Measurements from ENCODE around the gene FAM72A. TPM values are rescaled to one million over a fixed set of nuclear protein-coding genes. Genes with fewer than 3 reads are reported as not detected.
"Not testable (repeated sequence)": the region's sequence is repeated elsewhere in the genome, so short reads cannot be mapped to it uniquely, and the experiment has no call there.

The FAM72A gene
- total and polyA plus RNA-seq, 3 experiments from 2014 or later, result 0.69 to 17.5 (median 14.1) TPM

- H3K27ac Mint-ChIP-seq; H3K4me1 Mint-ChIP-seq; POLR2A ChIA-PET; H3K36me3 ChIP-seq (ENCODE audit: insufficient read depth, low read length); H3K36me3 Mint-ChIP-seq; H3K4me1 ChIP-seq (ENCODE audit: insufficient read depth, low read length); H3K27me3 Mint-ChIP-seq; H3K27me3 ChIP-seq (ENCODE audit: insufficient read depth, low read length, poor library complexity, severe bottlenecking); DNase-seq; CTCF ChIA-PET; H3K9me3 Mint-ChIP-seq; H3K4me3 Mint-ChIP-seq; H3K9me3 ChIP-seq (ENCODE audit: low read length); H3K4me3 ChIP-seq (ENCODE audit: low read length); H3K27ac ChIP-seq (ENCODE audit: low read depth, low read length): not testable (repeated sequence)
Measured at GRCh38 chr1:206232970-206233645, 30.5 kb upstream of the FAM72A start.

DNA sequence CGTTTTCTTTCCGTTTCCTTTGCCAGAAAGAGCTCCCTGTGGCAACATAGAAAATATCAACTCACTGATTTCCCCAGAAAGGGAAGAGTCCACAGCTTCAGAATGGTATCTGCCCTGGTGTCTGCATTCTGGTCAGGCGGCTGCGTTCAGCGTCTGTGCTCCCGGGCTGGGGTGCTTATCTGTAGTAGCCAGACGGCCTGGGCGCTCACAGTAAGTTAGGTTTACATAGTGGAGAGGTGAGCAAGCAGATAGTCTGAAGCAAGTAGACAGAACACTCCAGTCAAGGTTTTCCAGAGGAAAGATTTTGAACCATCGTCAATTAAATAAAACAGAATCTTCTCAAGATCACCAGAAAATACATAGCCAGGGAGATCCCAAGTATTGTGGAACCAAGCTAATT, 29.4 kb upstream of the FAM72A start:
- H3K4me1 ChIP-seq (ENCODE audit: insufficient read depth, low read length); H3K27me3 Mint-ChIP-seq; CTCF ChIA-PET; H3K36me3 Mint-ChIP-seq; DNase-seq; POLR2A ChIA-PET; H3K9me3 Mint-ChIP-seq; H3K4me1 Mint-ChIP-seq; H3K4me3 ChIP-seq (ENCODE audit: low read length); H3K36me3 ChIP-seq (ENCODE audit: insufficient read depth, low read length); H3K27me3 ChIP-seq (ENCODE audit: insufficient read depth, low read length, poor library complexity, severe bottlenecking); H3K9me3 ChIP-seq (ENCODE audit: low read length); H3K27ac ChIP-seq (ENCODE audit: low read depth, low read length); H3K27ac Mint-ChIP-seq; H3K4me3 Mint-ChIP-seq: not testable (repeated sequence)

DNA sequence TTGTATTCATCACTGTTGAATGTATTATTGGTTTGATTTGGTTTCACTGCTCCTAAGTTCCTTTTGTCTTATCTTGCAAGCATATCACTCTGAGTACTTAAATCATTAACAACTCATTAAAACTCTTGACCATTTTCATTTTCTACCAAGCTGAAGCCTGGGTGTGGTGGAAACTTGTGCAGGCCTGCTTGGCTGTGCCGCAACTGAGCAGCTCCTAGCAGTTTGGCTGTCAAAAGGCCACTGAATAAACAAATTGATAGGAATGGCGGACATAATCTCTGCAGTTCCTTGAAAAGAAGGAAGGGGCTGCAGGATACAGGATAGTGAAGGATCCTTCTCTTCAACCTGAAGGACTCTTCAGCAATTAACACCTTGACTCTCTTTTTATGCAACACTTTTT, 26.6 kb upstream of the FAM72A start:
- CTCF ChIA-PET; H3K27ac ChIP-seq (ENCODE audit: low read depth, low read length); H3K27me3 Mint-ChIP-seq; H3K27ac Mint-ChIP-seq; DNase-seq; H3K9me3 Mint-ChIP-seq; H3K9me3 ChIP-seq (ENCODE audit: low read length); H3K27me3 ChIP-seq (ENCODE audit: insufficient read depth, low read length, poor library complexity, severe bottlenecking); H3K4me1 Mint-ChIP-seq; H3K4me3 ChIP-seq (ENCODE audit: low read length); H3K4me1 ChIP-seq (ENCODE audit: insufficient read depth, low read length); H3K36me3 Mint-ChIP-seq; H3K4me3 Mint-ChIP-seq; POLR2A ChIA-PET; H3K36me3 ChIP-seq (ENCODE audit: insufficient read depth, low read length): not testable (repeated sequence)

DNA sequence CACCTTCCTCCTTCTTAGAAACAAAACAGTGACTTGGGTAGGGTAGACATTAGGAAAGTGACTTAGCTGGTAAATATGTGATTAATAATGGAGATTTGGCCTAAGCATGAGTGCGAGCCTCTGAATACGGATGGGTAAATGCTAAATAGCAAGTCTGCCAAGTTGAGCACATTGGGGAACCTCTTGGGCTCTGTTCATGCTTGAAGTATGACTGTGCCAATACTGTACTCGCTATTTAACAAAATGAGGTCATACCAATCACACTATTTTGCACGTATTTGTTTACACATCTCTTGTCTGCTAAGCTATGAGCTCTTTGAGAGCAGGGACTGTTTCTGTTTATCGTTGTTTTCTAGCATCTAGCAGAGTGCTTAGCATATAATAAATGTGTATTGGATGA, 24.2 kb upstream of the FAM72A start:
- H3K36me3 Mint-ChIP-seq; CTCF ChIA-PET; H3K36me3 ChIP-seq (ENCODE audit: insufficient read depth, low read length); H3K27ac ChIP-seq (ENCODE audit: low read depth, low read length); H3K27me3 ChIP-seq (ENCODE audit: insufficient read depth, low read length, poor library complexity, severe bottlenecking); H3K4me1 Mint-ChIP-seq; H3K9me3 ChIP-seq (ENCODE audit: low read length); POLR2A ChIA-PET; H3K9me3 Mint-ChIP-seq; H3K27me3 Mint-ChIP-seq; H3K4me1 ChIP-seq (ENCODE audit: insufficient read depth, low read length); H3K27ac Mint-ChIP-seq; H3K4me3 ChIP-seq (ENCODE audit: low read length); DNase-seq; H3K4me3 Mint-ChIP-seq: not testable (repeated sequence)

DNA sequence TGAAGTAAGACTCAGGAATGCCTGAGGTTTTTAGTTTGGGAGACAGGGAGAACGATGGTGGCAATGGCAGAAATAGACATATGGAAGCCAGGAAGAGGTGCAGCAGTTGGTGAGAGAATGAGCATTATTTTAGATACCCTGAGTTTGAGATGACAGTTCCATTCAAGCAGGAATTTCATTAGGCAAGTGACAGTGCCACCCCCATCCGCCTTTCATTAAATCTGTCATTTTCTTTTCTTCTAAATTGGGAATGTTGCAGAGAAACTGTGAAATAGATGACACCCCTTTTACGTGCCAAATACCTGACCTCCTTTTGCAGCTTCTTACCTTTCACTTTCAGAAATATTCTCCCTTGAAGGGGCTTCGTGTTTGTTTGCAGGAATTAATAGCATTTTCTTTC, 22.7 kb upstream of the FAM72A start:
- DNase-seq; H3K9me3 ChIP-seq (ENCODE audit: low read length); H3K4me1 ChIP-seq (ENCODE audit: insufficient read depth, low read length); H3K36me3 Mint-ChIP-seq; H3K27me3 Mint-ChIP-seq; H3K4me3 Mint-ChIP-seq; CTCF ChIA-PET; H3K27me3 ChIP-seq (ENCODE audit: insufficient read depth, low read length, poor library complexity, severe bottlenecking); H3K36me3 ChIP-seq (ENCODE audit: insufficient read depth, low read length); POLR2A ChIA-PET; H3K9me3 Mint-ChIP-seq; H3K27ac ChIP-seq (ENCODE audit: low read depth, low read length); H3K4me1 Mint-ChIP-seq; H3K4me3 ChIP-seq (ENCODE audit: low read length); H3K27ac Mint-ChIP-seq: not testable (repeated sequence)

GRCh38 chr1:206224190-206224776, 21.6 kb upstream of the FAM72A start:
- H3K4me1 Mint-ChIP-seq; CTCF ChIA-PET; H3K9me3 ChIP-seq (ENCODE audit: low read length); H3K27me3 Mint-ChIP-seq; H3K4me3 ChIP-seq (ENCODE audit: low read length); H3K4me3 Mint-ChIP-seq; H3K36me3 Mint-ChIP-seq; H3K36me3 ChIP-seq (ENCODE audit: insufficient read depth, low read length); H3K9me3 Mint-ChIP-seq; H3K27ac Mint-ChIP-seq; H3K27me3 ChIP-seq (ENCODE audit: insufficient read depth, low read length, poor library complexity, severe bottlenecking); POLR2A ChIA-PET; DNase-seq; H3K4me1 ChIP-seq (ENCODE audit: insufficient read depth, low read length); H3K27ac ChIP-seq (ENCODE audit: low read depth, low read length): not testable (repeated sequence)

GRCh38 chr1:206221585-206221984, 18.9 kb upstream of the FAM72A start:
- H3K4me3 Mint-ChIP-seq; DNase-seq; POLR2A ChIA-PET; CTCF ChIA-PET; H3K4me1 Mint-ChIP-seq; H3K36me3 ChIP-seq (ENCODE audit: insufficient read depth, low read length); H3K9me3 Mint-ChIP-seq; H3K4me1 ChIP-seq (ENCODE audit: insufficient read depth, low read length); H3K27ac Mint-ChIP-seq; H3K27me3 Mint-ChIP-seq; H3K4me3 ChIP-seq (ENCODE audit: low read length); H3K27ac ChIP-seq (ENCODE audit: low read depth, low read length); H3K27me3 ChIP-seq (ENCODE audit: insufficient read depth, low read length, poor library complexity, severe bottlenecking); H3K9me3 ChIP-seq (ENCODE audit: low read length); H3K36me3 Mint-ChIP-seq: not testable (repeated sequence)

DNA sequence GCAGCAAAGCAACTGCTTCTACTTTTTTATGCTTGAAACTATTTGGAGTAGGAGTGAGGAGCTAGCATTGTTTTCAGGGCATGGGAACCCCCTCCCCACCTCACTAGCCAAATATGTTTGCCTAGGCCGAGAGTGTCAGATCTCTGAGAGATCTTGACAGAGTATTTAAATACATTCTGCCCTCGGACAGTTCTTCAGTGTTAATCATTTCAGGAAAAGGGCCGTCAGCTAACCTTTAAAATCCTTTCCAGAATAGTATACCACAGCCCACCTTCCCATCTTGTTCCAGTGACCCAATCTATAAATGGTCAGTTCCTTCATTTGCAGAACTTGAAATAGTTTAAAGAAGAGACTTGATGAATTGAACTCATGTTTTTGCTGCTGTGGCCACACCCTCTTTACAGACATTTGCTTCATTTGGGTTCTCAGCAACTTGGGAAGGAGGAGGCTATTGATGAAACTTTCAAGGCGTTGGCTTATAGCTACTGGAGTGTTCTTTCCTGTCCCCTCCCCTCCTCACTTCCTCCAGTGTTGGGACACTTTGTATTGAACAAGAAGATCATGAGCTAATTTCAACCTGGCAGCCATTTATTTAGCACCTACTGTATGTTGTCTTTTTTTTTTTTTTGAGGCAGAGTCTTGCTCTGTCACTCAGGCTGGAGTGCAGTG, 17.8 kb upstream of the FAM72A start:
- not testable (repeated sequence) for H3K9me3 Mint-ChIP-seq; H3K4me3 ChIP-seq (ENCODE audit: low read length)

More for the DNA sequence above, 17.8 kb upstream of the FAM72A start:
- H3K9me3 ChIP-seq (ENCODE audit: low read length); CTCF ChIA-PET; H3K27me3 ChIP-seq (ENCODE audit: insufficient read depth, low read length, poor library complexity, severe bottlenecking); H3K36me3 Mint-ChIP-seq; H3K27ac Mint-ChIP-seq; H3K27ac ChIP-seq (ENCODE audit: low read depth, low read length); H3K4me1 Mint-ChIP-seq; H3K4me1 ChIP-seq (ENCODE audit: insufficient read depth, low read length); H3K36me3 ChIP-seq (ENCODE audit: insufficient read depth, low read length); DNase-seq; H3K4me3 Mint-ChIP-seq; POLR2A ChIA-PET; H3K27me3 Mint-ChIP-seq: not testable (repeated sequence)

Data from CD8-positive, alpha-beta memory T cell (primary cell).